Epithelial cell of esophagus (primary cell): ENCODE results near the gene MAP2K3.
"Not testable (repeated sequence)": the region's sequence is repeated elsewhere in the genome, so short reads cannot be mapped to it uniquely, and the experiment has no call there.

Experiments used
- DNase-seq: peaks from one replicate; pipeline ENCODE4 v3.0.0; 2010; ENCODE audit warnings: low read depth
- H3K4me3 ChIP-seq: 2 replicates; pipeline ENCODE4 v1.5.1; 2011; ENCODE audit warnings: mild to moderate bottlenecking, low read length, control low read depth
- TF ChIP-seq, protein P1 (sequence below): IDR thresholded peaks from 2 replicates; pipeline ENCODE4 v1.5.1; 2011; ENCODE audit warnings: low read depth, mild to moderate bottlenecking, low read length, control low read depth, inconsistent platforms; ENCODE audit not compliant: insufficient read depth; ENCODE audit errors: missing control alignments

MAP2K3 gene

DNA sequence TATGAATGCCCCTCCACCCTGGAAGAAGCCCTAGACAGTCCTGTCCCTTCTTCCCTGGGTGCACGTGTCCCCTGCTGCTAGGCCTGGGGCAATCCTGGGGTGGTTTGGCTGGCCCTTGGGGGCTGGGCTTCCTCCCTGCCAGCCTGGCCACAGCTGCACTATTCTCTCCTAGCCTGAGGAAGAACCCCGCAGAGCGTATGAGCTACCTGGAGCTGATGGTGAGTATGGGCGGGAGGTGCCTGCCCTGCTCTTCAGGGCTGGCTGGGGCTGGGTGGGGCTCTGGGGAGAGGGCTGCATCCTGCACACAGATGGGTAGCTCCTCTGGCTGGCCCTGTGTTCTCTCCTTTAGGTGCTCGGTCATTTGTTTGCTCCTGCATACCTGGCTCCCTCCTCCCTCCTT lies 28.8 kb downstream of the MAP2K3 start:
- TF ChIP-seq, protein P1, sequence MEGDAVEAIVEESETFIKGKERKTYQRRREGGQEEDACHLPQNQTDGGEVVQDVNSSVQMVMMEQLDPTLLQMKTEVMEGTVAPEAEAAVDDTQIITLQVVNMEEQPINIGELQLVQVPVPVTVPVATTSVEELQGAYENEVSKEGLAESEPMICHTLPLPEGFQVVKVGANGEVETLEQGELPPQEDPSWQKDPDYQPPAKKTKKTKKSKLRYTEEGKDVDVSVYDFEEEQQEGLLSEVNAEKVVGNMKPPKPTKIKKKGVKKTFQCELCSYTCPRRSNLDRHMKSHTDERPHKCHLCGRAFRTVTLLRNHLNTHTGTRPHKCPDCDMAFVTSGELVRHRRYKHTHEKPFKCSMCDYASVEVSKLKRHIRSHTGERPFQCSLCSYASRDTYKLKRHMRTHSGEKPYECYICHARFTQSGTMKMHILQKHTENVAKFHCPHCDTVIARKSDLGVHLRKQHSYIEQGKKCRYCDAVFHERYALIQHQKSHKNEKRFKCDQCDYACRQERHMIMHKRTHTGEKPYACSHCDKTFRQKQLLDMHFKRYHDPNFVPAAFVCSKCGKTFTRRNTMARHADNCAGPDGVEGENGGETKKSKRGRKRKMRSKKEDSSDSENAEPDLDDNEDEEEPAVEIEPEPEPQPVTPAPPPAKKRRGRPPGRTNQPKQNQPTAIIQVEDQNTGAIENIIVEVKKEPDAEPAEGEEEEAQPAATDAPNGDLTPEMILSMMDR: no peak
- no peak overlapping the region for H3K4me3 ChIP-seq
- DNase-seq: no peak

DNA sequence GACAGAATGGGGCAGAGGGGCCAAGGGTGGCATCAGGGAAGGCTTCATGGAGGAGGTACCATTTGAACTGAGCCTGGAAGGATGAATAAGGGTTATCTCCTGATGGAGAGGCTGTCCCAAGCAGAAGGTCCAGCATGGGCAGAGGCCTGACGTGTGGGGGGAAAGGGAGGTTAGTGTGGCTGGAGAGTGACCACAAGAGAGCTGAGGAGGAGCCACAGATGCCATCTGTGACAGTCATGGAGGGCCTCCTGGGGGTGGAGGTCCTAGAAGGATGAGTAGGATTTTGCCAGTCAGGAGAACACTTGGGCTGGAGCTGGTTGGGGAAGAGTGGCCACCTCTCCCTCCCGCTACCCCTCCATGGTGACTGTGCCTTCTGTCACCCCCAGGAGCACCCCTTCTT lies 29.2 kb downstream of the MAP2K3 start:
- DNase-seq, H3K4me3 ChIP-seq: not testable (repeated sequence)

DNA sequence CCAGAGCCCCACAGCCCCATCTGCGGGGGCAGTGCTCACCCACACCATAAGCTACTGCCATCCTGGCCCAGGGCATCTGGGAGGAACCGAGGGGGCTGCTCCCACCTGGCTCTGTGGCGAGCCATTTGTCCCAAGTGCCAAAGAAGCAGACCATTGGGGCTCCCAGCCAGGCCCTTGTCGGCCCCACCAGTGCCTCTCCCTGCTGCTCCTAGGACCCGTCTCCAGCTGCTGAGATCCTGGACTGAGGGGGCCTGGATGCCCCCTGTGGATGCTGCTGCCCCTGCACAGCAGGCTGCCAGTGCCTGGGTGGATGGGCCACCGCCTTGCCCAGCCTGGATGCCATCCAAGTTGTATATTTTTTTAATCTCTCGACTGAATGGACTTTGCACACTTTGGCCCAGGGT lies 29.8 kb downstream of the MAP2K3 start:
- not testable (repeated sequence) for H3K4me3 ChIP-seq, DNase-seq

DNA sequence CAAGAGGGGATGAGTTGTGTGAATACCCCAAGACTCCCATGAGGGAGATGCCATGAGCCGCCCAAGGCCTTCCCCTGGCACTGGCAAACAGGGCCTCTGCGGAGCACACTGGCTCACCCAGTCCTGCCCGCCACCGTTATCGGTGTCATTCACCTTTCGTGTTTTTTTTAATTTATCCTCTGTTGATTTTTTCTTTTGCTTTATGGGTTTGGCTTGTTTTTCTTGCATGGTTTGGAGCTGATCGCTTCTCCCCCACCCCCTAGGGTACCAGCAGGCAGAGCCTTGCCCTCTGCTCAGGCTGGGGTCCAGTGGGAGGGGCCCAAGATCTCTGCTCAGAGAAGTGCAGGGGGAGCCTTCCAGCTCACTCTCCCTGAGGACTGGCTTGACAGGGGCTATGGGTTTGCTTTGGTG lies 30.2 kb downstream of the MAP2K3 start:
- H3K4me3 ChIP-seq, DNase-seq: not testable (repeated sequence)

DNA sequence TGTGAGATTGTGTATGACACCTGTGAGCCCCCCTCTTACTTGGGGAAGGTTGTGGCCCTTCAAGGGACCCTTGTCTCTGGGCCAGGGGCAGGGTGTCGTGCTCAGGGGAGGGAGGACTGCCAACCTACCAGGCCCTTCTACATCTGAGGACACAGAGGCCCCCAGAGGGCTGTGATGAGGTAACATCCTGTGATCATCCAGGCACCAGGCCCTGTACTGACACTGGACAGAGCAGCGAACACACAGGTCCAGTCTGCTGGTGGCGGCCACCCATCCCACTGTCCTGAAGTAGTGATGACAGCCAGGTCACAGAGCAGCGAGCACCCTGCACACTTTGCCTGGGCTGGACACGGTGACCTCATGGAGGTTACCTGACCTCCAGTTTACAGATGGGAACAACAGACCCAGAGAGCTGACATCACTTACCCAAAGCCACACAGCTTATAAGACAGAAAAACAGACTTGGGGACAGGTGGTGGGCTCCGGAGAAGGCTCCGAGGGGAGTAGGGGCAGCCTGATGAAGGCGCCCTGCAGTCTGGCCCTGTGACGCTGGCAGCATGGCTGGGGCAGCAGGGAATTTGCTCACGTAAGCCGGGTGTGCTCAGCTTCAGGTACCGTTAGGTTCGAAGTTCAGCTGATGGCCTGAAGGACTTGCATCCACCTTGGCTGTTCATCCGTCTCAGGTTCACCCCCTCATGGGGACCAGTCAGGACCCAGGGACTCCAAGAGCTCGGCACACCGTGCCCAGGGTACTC lies 30.9 kb downstream of the MAP2K3 start:
- not testable (repeated sequence) for DNase-seq, H3K4me3 ChIP-seq

DNA sequence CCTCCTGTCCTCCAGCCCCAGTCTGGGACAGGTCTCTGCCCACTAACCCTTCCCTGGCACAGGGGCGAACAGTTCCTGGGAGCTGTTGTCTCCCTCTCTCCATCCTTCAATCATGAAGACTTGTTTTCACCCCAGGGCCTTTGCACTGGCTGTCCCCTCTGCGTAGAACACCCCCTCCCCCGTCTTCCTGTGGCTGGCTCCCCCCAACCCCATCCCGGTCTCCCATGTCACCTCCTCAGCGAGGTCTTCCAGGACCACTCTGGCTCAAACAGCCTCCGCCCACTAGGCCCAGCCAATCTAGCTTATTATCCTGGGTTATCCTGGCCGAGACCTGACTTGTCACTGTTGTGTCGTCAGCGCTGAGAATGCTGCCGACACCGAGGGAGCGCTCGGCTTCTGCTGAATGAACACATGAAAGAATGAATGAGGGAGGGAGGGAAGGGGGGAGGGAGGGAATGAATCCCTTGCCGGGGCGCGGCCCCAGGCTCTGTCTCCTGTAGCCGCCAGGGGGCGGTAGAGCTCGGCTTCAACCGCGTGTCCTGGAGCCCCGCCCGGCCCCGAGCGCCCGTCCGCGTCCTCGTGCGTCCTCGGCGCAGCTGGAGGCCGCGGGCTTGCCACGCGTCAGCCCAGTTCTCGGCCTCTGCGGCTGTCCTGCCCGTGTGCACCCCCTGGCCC lies 31.8 kb downstream of the MAP2K3 start:
- DNase-seq, H3K4me3 ChIP-seq: not testable (repeated sequence)

DNA sequence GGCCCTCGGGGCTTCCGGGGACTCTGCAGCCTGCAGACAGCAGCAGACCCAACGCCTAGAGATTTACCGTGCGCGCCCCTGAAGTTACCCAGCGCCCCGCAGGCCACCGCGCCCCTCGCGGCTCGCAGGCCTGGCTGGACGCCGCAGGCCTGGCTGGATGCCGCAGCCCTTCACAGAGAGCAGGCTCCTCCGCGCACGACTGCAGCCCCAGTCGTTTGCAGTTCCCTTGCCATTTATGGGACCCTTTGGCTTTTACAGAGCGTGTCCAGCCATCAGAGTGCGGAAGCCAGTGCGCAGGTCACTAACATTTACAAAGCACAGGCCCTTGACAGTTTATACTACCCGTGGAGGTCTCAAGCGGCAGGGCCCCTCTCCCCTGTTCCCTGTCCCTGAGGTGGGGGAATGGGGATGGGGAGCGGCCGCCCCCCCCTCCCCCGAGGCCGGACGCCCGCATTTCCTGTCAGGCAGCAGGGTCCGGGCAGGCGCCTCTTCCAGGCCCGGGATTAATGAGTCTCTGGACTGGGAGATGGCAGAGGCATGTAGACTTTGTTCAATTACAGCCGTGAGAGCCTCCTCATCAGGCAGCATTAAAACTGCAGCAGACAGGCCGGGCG lies 32.5 kb downstream of the MAP2K3 start:
- DNase-seq, H3K4me3 ChIP-seq: not testable (repeated sequence)

DNA sequence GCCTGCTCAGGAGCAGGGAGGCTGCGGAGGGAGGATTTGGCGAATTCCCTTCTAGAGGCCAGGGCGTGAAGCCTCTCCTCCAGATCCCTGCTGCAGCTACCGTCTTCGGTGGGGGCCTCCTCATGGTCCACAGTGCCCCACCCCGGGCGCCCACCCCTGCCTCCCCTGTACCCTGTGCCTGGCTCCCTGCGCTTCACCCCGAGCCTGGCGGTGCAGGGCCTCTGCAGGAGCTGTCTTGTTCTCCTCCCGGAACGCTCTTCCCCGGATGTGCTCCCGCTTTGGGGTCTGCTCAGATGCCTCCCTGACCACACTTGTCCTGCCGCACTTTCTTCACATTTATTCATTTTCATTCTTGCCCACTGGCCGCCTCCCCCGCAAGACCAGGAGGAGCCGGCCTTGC lies 33.3 kb downstream of the MAP2K3 start:
- DNase-seq, H3K4me3 ChIP-seq: not testable (repeated sequence)

DNA sequence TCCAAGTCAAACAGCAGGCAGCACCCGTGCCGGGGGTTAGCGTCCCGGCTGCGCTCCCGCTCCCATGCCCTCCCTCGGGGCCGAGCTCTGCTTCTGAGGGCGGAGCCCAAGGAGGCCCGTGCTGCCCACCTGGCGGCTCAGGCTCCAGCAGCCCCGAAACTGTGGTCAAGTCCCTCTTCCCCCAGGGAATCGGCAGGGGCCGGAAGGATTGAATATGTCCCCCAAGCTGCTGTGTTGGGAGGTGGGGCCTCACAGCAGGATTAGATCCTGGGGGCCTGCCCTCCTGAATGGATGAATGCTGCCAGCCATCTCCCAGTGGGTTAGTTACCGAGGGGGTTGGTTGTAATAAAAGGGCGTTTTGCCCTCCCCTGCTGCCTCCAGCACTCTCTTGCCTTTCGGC lies 33.9 kb downstream of the MAP2K3 start:
- no peak for DNase-seq
- H3K4me3 ChIP-seq: no peak overlapping the region
- TF ChIP-seq, protein P1: no peak

DNA sequence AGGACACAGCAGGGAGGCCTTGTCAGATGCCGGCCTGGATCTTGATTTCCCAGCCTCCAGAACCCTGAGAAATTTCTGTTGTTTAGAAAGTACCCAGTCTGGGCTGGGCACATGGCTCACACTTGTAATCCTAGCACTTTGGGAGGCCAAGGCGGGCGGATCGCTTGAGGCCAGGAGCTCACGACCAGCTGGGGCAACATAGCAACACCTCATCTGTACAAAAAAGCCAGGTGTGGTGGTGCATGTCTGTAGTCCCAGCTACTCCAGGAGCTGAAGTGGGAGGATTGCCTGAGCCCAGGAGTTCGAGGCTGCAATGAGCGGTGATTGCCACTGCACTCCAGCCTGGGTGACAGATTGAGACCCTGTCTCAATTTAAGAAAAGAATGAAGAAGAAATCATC lies 34.3 kb downstream of the MAP2K3 start:
- not testable (repeated sequence) for H3K4me3 ChIP-seq, DNase-seq

DNA sequence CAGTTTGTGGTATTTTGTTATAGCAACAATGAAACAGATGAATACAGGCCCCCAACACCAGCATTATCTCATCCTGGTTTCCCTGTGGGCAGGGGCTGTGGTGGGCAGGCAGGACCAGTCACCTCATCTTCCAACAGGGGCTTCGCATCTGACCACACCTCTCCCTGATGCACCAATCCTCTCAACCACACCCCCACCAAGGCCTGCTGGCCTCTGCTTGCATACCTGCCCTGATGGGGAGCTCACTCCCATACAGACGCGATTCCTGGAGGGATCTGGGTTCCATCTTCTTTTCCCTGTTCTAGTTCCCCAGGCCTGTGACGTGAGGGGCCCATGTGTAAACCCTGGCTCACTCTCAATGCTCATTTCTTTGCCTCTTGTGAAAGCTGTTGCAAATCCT lies 34.7 kb downstream of the MAP2K3 start:
- not testable (repeated sequence) for DNase-seq, H3K4me3 ChIP-seq

DNA sequence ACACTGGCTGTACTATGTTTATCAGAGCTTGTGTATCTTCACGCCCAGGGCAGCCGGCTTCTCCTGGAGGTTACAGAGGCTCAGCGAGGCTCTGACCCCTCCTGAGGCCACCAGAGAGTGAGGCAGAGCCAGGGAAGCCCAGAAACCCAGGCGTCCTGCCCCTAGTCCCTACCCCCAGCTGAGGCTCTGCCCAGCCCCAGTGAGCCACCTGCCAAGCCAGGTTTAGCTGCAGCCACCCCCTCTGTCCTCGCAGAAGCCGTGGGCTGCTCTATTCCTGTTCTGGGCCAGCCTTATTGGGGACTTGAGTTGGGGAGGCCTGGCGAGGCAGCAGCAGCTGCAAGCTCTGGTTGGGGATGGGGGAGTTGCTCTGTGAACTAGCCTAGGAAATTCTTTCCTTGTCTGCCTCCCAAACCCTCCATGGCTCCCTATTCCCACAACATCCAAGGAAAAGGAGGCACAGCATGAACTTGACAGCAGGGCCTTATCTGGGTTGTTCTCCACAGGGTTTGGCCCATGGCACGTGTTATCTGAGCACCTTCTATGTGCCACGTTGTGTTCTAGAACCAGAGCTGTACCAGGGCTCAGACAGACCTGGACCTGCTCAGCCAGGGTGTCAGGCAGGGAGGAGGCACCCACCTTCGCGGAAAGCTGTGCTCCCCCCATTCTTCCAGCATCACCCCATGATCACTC lies 35.3 kb downstream of the MAP2K3 start:
- DNase-seq, H3K4me3 ChIP-seq: not testable (repeated sequence)

DNA sequence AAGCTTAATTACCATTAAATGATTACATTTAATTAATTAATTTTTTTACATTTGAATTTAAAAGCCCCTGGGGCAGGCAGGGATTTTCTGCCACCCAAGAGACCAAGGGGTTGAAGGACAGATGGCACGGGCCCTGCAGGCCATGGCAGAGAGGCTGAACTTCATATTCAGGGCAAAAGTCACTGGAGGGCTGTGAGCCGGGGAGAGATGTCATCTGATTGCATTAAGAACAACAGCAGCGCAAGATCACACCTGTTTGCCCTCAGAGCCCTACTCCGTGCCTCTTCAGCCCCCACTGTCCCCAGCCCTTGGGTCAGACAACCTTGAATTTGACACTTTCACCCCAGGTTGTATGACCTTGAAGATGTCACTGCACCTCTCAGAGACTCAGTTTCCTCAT lies 35.9 kb downstream of the MAP2K3 start:
- H3K4me3 ChIP-seq, DNase-seq: not testable (repeated sequence)

DNA sequence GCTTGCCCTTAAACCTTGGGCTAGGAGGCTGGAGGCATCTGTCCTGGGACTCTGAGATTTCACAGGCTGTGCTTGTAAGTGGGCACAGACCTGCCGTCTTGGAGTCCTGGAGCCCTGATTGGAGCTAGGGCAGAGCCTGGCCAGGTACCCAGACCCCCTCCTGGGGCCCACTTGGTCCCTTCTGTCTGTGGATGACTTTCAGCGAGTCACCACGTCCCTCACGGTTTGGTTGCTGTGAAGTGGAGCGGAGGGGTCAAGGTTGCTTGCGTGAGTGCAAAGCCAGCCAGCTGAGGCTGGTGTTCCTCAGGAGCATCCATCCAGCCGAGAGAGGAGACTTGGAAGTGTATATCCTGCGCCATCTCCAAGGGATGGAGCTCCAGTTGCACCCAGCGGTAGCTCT lies 36.5 kb downstream of the MAP2K3 start:
- not testable (repeated sequence) for DNase-seq, H3K4me3 ChIP-seq

DNA sequence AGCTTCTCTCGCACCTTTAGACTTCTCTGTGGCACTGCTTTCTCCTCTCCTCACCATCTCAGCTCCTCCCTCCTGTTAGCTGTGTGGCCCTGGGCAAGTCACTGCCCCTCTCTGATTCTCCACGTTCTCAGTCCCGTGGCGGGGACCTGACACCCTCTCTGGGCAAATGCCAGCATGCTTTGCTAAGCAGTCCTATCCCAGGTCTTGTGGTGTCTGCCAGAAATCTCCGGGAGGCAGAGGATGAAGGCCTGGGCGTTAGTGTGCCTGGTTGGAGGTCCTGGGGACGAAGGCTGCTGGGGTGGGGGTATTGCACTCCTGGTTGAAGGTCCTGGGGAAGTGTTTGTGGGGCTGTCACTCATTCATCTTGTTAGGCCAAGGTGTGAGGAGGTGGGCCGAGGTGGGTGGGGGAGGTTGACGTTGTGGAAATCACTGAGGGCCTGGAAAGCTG lies 37.3 kb downstream of the MAP2K3 start:
- not testable (repeated sequence) for H3K4me3 ChIP-seq, DNase-seq

DNA sequence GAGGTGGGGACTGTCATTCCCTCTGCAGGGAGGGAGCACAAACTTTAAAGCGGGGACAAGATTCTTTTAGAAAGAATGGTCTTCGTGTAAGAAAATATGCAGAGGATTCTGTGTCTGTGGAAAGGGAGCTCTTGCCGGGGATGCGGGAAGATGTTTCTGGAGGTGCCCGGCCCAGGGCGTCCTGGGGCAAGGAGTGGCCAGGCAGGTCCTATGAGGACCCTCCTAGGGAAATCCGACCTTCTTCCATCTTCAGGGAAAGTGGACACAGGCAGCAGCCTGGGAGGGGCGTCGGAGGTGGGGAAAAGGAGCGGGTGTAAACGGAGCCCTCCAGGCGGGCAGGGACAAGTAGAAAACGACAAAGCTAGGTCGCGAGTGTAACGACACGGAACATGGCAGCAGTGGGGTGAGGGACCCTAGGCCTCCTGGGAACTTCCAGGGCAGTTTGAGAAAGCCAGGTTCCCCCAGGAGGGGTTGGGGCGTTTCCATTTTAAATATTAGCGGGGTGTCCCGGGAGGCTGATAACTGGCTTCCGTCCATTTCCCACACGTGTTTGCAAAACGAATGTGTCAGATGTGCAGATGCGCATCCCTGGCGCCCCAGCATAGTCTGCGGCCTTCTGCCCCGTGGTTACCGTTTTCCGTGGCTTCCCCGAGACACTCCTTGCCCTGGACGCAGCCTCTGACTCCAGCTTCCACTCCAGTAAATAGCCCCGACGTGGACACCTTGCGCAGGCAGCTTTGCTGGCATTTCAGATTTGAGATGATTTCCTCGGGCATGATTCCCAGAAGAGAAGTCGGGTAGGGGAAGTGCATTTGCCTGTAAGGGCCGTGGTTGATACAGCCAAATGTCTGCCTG lies 39.0 kb downstream of the MAP2K3 start:
- not testable (repeated sequence) for DNase-seq
- peak overlapping the region; percentile 58 for H3K4me3 ChIP-seq
